Peyer's patch (tissue), 4 donors: ENCODE measurements around the gene TATDN2.

Experiments
- CTCF ChIP-seq, 6 experiments: fragments of 450-650 bp in 4 of 6; fragments of 200-600 bp in 2 of 6; sonication (generic) in 1 of 6; IDR thresholded peaks; one replicate each; pipeline ENCODE4 v1.5.1; 2017 to 2019; ENCODE audit warnings: antibody characterized with exemption in 6 of 6, mild to moderate bottlenecking in 3 of 6, moderate library complexity in 1 of 6
- POLR2A ChIP-seq, 2 donors: fragments of 450-650 bp; IDR thresholded peaks; one replicate each; pipeline ENCODE4 v1.5.1; 2017; ENCODE audit warnings: antibody characterized with exemption in 2 of 2, mild to moderate bottlenecking in 2 of 2, moderate library complexity in 2 of 2

- no peak for TF ChIP-seq POLR2A (IDR thresholded peaks at IDR 0.05)
- TF ChIP-seq CTCF (IDR thresholded peaks at IDR 0.05) = no peak
Observed at GRCh38 chr3:10285272-10286132, 37.2 kb downstream of the TATDN2 start.
